Colonic mucosa (tissue), 4 donors: ENCODE measurements around the gene IL27RA. TPM values are rescaled to one million over a fixed set of nuclear protein-coding genes. Genes with fewer than 3 reads are reported as not detected.

Experiments
- DNase-seq: peaks from one replicate; pipeline ENCODE4 v3.0.0-alpha.2; 2020
- H3K27ac ChIP-seq: fragments of 200-600 bp; one replicate; pipeline ENCODE4 v1.8.0; 2021
- H3K27me3 ChIP-seq: fragments of 200-600 bp; one replicate; pipeline ENCODE4 v1.8.0; 2021
- H3K36me3 ChIP-seq: fragments of 200-600 bp; one replicate; pipeline ENCODE4 v1.8.0; 2021
- H3K4me1 ChIP-seq: fragments of 200-600 bp; one replicate; pipeline ENCODE4 v1.8.0; 2021; ENCODE audit warnings: mild to moderate bottlenecking
- H3K4me3 ChIP-seq: fragments of 200-600 bp; one replicate; pipeline ENCODE4 v1.8.0; 2021
- H3K9ac ChIP-seq, 2 donors: one replicate each; pipeline ENCODE4 v1.7.0; 2013; ENCODE audit warnings: control low read depth in 2 of 2, low read depth in 2 of 2, low read length in 2 of 2
- H3K9me3 ChIP-seq: fragments of 200-600 bp; one replicate; pipeline ENCODE4 v1.8.0; 2021
- intact Hi-C: fragments of 100-400 bp; cut with DNase I; formaldehyde crosslinking; loops from one replicate; pipeline ENCODE4 v1.14.1; 2022
- total RNA-seq, 2 donors: library from RNA; stranded (reverse); fragmentation: NEBNext Ultra II Directional in 1 of 2; extraction: Animal tissue kit (Norgen Biotek cat#: 25700) in 1 of 2; gene quantifications; one replicate each; pipeline ENCODE4 v1.2.1, GENCODE V29; 2021
- TF ChIP-seq, protein P1 (sequence below): fragments of 200-600 bp; IDR thresholded peaks from one replicate; pipeline ENCODE4 v1.8.0; 2022; ENCODE audit warnings: antibody characterized with exemption, mild to moderate bottlenecking
- donor health status: healthy.
- donor health status: DM: no; HTN: no; CAD: no.
- donor health status: DM: no; HTN: no; CAD: no.

IL27RA gene
- total RNA-seq, 2 donors from 2014 or later, result 2.5 to 3.2 TPM

DNA sequence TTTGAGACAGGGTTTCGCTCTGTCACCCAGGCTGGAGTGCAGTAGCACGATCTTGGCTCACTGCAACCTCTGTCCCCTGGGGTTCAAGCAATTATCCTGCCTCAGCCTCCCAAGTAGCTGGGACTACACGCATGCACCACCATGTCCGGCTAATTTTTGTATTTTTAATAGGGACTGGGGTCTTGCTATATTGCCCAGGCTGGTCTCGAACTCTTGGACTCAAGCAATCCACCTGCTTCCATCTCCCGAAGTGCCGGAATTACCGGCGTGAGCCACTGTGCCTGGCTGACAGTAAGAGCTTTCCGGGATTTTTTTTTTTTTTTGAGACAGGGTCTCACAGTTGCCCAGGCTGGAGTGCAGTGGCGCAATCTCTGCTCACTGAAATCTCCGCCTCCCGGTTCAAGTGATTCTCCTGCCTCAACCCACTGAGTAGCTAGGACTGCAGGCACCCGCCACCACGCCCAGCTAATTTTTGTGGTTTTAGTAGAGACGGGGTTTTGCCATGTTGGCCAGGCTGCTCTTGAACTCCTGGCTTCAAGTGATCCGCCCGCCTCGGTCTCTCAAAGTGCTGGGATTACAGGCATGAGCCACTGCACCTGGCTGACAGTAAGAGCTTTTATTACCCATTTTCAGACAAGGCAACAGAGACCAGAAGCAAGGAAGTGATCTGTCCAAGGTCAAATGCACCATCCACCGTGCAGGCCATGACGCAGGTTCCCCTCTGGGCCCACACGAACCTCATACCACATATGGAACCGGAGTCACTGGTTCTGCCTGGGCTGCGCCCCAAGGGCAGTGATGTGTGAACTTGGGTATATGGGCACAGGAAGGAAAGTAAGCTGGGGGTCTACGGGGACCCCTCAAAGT lies 46.5 kb upstream of the IL27RA start:
- Histone ChIP-seq H3K4me1 (no peaks in the 10 kb centered on the region), H3K27me3 (no peaks in the 10 kb centered on the region), H3K27ac (no peak overlapping the region), H3K9me3 (no peaks in the 10 kb centered on the region), H3K36me3 (no peaks in the 10 kb centered on the region), H3K4me3 (no peak overlapping the region), H3K9ac (no peak overlapping the region)
- TF ChIP-seq, protein P1, sequence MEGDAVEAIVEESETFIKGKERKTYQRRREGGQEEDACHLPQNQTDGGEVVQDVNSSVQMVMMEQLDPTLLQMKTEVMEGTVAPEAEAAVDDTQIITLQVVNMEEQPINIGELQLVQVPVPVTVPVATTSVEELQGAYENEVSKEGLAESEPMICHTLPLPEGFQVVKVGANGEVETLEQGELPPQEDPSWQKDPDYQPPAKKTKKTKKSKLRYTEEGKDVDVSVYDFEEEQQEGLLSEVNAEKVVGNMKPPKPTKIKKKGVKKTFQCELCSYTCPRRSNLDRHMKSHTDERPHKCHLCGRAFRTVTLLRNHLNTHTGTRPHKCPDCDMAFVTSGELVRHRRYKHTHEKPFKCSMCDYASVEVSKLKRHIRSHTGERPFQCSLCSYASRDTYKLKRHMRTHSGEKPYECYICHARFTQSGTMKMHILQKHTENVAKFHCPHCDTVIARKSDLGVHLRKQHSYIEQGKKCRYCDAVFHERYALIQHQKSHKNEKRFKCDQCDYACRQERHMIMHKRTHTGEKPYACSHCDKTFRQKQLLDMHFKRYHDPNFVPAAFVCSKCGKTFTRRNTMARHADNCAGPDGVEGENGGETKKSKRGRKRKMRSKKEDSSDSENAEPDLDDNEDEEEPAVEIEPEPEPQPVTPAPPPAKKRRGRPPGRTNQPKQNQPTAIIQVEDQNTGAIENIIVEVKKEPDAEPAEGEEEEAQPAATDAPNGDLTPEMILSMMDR, result no peak
- DNase-seq, result no peak
- intact Hi-C loops, result no loop called here

DNA sequence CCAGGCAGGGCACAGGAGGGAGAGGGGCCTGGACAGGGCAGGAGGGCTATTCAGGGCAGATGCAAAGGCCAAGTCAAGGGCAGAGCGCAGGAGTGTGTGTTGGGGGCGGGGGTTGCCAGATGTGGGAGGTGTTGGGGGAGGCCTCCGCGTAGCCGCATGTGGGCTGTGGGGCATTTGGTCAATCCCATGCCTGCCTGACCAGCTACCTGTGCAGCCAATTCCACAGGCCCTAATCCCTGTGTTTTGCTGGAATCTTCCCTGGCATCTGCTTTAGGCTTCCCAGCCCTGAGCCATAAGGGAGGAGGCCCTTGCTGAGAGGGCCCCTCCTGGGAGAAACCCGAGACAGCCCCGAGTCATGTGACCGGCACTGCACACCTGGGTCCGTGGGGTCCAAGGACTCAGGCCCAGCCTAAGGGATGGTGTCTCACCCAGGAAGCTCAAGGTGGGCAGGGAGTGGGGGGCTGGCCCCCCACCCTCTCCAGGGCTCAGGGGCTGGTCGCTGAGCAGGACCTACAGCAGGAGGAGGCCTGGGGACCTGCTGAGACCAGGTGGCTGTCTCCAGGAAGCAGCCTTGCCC lies 45.7 kb upstream of the IL27RA start:
- H3K9ac ChIP-seq, result peak overlapping the region; percentile 56 to 61

DNA sequence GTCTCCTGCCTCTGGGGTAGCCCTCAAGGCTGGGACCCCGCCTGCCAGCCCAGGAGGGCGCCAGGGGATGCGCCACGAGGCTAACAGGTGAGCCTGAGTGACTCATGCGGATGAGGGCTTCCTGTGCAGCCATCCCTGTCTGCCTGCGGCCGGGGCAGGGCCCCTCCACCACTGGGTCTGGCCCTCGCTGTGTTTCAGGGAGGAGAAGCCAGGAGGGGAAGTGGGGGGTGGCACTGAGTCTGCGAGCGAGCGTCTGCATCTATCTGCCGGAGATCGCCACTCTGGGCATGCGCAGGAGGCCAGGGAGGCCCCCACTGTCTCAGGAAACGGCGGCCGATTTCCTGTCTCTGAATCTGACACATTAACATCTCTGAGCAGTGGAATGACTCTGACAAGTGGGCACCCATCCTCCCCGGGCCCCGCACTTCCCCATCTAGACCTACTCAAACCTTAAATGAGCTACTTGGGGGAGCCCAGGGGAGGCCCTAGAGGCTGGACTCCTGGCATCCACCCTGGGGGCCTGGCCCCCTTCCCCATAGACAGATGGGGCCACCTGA lies 45.1 kb upstream of the IL27RA start:
- intact Hi-C loops, result no loop called here
- no peaks in the 10 kb centered on the region for H3K36me3 ChIP-seq
- H3K27me3 ChIP-seq, result no peaks in the 10 kb centered on the region
- H3K9ac ChIP-seq, result peak overlapping the region; percentile 56 to 61
- no peaks in the 10 kb centered on the region for H3K9me3 ChIP-seq
- H3K4me1 ChIP-seq, result no peaks in the 10 kb centered on the region
- TF ChIP-seq, protein P1, result no peak
- peak overlapping the region; percentile 77 for H3K27ac ChIP-seq
- no peak overlapping the region for H3K4me3 ChIP-seq
- peak; percentile 80 for DNase-seq

More for the DNA sequence above, 45.7 kb upstream of the IL27RA start:
- H3K27me3 ChIP-seq, result no peaks in the 10 kb centered on the region
- H3K36me3 ChIP-seq, result no peaks in the 10 kb centered on the region
- H3K9me3 ChIP-seq, result no peaks in the 10 kb centered on the region
- H3K27ac ChIP-seq, result peak overlapping the region; percentile 65
- DNase-seq, result no peak
- TF ChIP-seq, protein P1, result no peak
- no peaks in the 10 kb centered on the region for H3K4me1 ChIP-seq
- no peak overlapping the region for H3K4me3 ChIP-seq
- intact Hi-C loops, result no loop called here

DNA sequence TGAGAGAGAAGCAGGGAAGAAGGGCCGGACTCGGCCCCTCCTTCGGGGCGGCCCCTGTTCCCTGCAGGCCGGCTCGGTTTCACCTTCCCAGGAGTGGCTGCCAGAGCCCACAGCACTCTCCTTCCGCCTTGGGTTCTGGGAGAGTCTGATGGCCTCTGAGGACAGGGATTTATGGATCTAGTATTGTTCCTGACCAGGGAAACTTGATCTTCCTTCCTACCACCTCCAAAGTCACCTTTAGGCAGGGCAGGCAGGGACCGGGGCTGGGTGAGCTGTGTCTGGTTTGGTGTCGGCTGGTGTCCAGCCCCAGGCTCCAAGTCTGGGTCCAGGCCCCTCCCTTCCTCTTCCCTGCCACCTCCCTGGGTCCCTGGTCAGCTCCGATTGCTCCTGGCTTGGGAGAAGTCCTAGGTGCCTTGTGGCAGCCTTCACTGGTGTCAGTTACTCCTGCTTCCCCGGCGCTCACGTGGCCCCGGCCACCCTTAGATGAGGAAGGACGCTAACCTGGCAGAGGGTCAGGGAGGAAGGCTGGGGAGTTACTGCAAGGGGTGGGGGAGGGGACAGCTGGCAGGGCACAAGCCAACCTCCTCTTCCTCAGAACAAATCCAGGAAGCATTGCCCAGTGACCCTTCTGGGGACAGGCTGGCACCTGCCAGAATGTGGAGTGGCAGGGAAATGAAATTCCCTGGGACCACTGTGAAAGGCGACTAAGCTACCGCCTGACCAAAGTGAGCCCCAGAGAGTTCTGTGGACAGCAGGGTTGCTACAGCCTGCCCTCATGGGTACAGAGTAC lies 44.3 kb upstream of the IL27RA start:
- Histone ChIP-seq H3K27me3 (no peaks in the 10 kb centered on the region), H3K9me3 (no peaks in the 10 kb centered on the region), H3K36me3 (no peaks in the 10 kb centered on the region), H3K4me3 (no peak overlapping the region), H3K4me1 (no peaks in the 10 kb centered on the region), H3K27ac (peak overlapping the region; percentile 77), H3K9ac (peak overlapping the region; percentile 9 to 13)
- DNase-seq, result no peak
- TF ChIP-seq, protein P1, result no peak
- intact Hi-C loops, result no loop called here

GRCh38 chr19:13989487-13989886 lies 42.1 kb upstream of the IL27RA start:
- H3K4me1 ChIP-seq, result no peaks in the 10 kb centered on the region
- H3K36me3 ChIP-seq, result no peaks in the 10 kb centered on the region
- no peaks in the 10 kb centered on the region for H3K27me3 ChIP-seq
- TF ChIP-seq, protein P1, result no peak
- H3K9me3 ChIP-seq, result no peaks in the 10 kb centered on the region
- DNase-seq, result no peak
- H3K4me3 ChIP-seq, result no peak overlapping the region
- intact Hi-C loops, result no loop called here
- H3K9ac ChIP-seq, result no peak overlapping the region
- no peak overlapping the region for H3K27ac ChIP-seq
